HG02588 (cell line): ENCODE measurements around the gene GTF3C5.
"Not testable (repeated sequence)": the region's sequence is repeated elsewhere in the genome, so short reads cannot be mapped to it uniquely, and the experiment has no call there.

Source experiments
- ATAC-seq: cut with Tn5 transposase; IDR thresholded peaks from one replicate; pipeline ENCODE4 v1.9.1; 2021; ENCODE audit warnings: mild to moderate bottlenecking, moderate library complexity; ENCODE audit not compliant: unreplicated experiment

The GTF3C5 gene

DNA sequence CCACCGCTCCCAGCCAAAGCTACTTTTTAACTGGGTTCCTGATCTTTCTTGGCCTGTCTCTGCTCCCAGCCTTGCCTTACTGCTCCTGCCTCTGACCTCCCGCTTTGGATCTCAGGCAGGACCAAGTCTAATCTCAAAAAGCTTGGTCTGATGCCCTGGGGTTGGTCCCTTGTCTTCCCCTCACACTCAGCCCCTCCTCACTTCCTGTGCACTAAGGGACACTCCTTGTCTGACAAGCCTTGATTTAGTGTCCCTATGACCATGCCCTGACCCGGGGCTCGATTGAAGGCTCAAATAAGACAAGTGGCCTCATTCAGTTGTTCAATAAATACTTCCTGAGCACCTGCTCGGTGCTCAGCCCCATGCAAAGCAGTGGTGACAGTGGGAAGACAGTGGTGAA is 3.7 kb upstream of the GTF3C5 start:
- ATAC-seq = no peak

DNA sequence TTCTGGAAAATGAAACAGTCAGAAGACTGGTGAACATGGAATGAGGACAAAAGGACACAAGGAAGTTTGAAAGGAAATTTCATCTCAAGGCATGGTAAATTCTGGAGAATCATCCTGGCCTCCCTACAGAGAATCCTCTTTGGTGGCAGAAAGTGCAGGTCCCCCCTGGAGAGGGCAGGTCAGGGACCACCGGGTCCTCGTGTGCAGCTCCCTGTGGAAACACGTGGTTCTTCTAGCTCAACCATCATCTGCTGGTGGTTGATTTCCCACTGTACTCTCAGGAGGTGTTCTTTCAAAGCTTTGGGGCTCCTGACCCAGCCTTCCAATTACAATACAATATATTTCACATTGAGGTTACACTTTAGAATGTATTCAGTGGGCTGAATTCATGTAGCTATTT is 2.6 kb upstream of the GTF3C5 start:
- no peak for ATAC-seq

DNA sequence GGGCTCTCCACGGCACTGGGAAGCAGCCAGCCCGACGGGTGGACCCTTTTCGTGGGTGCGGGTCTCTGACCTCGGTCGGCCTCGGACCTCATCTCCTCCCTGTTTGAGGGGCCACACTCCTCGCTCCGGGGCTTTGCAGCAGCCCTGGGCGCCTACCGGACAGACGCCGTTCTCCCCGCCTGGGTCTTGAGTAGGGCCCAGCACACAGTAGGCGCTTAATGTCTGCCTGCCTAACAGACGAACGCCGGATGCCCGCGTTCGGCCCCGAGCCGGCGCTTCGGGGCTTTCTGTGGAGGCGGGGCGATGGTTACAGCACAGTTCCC is 842 bp upstream of the GTF3C5 start:
- ATAC-seq = peak; percentile 12

DNA sequence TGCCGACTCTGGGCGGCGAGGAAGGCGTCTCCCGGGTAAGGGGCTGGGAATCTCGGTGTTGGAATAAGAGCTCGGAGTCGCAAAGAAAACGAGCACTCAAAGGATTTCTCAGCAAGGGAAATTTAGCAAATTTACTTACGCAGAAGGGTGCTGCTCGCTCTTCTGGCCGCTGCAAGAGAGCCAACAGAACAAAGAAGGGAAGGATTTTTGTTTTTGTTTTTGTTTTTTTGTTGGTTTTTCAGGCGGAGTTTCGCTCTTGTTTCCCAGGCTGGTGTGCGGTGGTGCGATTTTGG is 279 bp downstream of the GTF3C5 start:
- no peak for ATAC-seq

DNA sequence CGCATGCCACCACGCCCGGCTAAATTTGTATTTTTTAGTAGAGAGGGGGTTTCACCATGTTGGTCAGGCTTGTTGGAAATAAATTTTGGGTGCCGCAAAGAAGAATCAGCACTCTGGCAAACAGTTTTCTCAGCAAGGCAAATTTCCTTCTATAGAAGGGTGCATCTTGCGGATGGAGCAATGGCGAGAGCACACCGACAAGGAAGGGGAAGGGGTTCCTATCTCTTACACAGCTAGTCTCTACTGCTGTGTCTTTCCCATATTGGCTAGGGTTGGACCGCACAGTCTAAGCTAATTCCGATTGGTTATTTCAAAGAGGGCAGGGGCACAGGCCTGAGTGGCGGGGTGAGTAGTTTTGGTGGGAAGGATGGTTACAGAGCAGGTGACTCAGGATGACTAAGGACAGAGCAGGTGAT is 707 bp downstream of the GTF3C5 start:
- ATAC-seq = no peak

DNA sequence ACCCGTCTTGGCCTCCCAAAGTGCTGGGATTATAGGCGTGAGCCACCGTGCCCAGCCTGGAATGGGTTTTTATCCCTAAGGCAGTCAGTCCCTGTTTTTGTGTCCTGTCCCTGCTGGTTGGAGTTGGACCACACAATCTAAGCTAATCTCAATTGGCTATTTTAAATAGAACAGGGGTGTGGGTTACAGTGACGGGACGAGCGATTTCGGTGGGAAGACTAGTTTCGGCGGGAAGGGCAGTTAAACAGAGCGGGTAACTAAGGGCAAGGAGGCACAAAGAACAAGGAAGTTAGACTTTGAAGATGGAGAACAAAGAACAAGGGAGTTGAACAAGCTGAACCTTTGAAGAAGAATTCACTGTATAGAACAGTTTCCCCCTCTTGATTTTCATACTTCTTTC is 1.4 kb downstream of the GTF3C5 start:
- ATAC-seq = no peak

DNA sequence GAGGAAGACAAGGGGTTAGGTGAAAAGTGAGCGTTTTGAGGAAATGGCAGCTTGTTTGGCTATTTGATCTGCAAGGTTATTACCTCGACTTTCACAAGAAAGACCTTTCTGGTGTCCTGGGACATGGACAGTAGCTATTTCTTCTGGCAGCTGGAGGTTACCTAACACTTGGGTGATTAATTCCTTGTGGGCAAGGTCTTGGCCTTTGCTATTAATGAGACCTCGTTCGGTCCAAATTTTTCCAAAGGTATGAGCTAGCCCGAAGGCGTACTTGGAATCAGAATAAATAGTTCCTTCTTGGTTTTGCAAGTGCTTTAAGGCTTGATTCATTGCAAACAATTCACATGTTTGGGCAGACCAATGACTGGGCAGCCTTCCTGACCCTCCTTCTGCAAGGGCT is 4.9 kb downstream of the GTF3C5 start:
- no peak for ATAC-seq

DNA sequence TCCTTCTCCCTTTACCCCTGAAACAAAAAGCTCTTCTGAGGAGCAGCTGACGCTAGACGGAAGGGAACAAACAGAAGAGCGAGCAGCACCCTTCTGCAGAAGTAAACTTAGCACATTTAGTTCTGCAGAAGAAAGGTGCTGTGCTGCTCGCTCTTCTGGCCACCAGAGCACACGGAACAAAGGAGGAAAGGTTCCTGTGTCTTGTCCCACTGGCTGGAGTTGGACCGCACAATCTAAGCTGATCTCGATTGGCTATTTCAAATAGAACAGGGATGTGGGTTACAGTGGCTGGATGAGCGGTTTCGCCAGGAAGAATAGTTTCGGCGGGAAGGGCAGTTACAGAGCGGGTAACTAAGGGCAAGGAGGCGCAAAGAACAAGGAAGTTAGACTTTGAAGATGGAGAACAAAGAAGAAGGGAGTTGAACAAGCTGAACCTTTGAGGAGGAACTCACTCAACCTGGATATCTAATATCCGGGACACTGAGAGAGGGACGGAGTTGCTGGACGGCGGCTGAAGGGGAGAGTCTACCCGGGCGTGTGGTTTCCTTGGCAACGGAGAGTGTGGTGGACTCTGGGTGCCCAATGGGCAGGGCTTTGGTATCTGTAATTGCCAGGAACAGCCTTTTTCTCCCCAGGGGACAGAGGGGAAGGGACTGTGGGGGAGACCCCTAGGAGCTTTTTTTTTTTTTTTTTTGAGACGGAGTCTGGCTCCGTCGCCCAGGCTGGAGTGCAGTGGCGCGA is 7.1 kb downstream of the GTF3C5 start:
- no peak for ATAC-seq

DNA sequence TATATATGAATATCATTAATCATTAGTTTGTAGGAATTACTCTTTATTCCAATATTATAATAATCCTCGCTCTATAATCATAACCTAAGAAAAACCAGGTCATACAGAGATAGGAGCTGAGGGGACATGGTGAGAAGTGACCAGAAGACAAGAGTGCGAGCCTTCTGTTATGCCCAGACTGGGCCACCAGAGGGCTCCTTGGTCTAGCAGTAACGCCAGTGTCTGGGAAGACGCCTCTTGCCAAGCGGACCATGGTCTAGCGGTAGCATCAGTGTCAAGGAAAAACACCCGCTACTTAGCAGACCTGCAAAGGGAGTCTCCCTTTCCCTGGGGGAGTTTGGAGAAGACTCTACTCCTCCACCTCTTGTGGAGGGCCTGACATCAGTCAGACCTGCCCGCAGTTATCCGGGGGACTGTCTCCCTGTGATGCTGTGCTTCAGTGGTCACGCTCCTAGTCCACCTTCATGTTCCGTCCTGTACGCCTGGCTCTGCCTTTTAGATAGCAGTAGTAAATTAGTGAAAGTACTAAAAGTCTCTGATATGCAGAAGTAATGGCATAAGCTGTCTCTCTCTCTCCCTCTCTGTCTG is 10.2 kb downstream of the GTF3C5 start:
- ATAC-seq = not testable (repeated sequence)

DNA sequence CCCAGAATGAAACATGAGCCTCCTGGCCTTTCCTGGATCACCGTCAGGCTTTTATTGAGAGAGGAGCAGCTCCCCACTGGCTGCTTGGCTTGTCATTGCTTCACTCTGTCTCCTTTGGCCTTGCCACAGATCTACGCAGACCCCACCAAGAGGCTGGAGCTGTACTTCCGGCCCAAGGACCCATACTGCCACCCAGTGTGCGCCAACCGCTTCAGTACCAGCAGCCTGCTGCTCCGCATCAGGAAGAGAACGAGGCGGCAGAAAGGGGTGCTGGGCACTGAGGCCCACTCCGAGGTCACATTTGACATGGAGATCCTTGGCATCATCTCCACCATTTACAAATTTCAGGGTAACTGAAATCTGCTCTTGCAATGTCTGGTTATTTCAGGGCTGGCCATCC is 11.2 kb downstream of the GTF3C5 start:
- no peak for ATAC-seq

DNA sequence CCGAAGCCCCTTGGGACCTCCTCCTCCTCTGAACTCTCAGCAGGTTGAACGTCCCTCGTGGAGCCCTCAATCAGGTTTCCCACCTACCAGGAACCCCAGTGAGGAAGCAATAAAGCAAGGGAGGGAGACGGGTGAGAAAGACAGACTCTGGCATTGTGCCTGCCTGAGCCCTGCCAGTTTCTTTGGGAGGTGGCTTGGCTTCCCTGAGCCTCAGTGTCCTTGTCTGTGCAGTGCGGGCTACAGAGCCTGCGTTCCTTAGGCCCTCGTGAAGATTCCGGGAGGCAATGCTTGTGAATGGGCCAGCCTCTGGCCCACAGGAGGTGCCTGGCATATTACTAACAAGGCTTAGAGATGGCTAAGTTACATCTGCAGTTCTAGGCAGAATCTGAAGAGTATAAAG is 11.9 kb downstream of the GTF3C5 start:
- no peak for ATAC-seq

DNA sequence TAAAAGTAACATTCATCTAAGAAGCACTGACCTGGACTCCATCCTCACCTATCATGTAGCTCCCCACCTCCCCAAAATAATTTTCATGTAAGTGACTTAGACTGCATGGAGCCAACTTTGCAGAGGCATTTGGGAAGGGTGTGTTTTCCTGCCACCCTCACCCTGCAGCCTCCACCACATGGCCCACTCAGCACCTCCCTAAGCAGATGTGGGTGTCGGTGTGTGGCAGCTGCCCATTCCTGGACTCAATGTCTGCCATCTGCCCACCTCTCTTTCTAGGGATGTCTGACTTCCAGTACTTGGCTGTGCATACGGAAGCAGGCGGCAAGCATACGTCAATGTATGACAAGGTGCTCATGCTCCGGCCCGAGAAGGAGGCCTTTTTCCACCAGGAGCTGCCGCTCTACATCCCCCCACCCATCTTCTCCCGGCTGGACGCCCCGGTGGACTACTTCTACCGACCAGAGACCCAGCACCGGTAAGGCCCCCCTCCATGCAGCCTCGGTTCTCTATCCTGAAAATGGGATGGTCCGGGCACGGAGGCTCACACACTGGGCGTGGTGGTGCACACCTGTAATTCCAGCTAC is 12.7 kb downstream of the GTF3C5 start:
- no peak for ATAC-seq

DNA sequence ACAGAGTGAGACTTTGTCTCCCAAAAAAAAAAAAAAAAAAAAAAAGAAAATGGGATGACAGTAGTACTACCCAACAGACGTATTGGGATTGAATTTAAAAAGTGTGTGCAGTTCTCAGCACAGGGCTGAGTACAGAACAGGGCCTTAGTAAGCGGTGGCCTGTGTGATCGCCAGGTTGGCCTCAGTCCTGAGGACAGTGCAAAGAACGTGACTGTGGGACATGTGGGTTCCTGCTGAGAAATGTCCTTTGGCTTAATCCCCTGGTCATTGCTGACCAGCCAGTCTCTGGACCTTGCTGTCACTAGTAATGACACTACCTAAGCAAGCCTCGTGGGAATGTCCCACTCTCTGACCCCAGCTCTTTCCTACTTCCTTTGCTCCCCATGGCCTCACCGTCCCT is 13.3 kb downstream of the GTF3C5 start:
- no peak for ATAC-seq

DNA sequence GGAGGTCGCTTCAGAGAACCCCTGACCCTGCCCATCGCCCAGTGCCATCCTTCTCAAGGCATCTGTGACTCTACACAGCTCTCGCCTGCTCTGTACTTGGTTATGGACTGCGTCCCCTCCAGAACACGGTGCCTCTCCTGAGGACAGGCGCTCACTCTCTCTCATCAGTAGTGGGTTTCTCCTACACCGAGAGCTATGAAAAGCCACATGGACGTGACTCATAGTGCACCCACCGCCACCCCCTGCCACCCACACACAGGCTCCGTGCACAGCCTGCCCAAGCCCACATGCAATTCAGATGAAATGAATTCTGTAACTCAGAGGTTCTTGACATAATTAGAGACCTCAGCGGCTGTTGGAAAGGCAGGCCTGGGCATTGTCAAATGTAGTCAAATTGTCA is 13.9 kb downstream of the GTF3C5 start:
- no peak for ATAC-seq

DNA sequence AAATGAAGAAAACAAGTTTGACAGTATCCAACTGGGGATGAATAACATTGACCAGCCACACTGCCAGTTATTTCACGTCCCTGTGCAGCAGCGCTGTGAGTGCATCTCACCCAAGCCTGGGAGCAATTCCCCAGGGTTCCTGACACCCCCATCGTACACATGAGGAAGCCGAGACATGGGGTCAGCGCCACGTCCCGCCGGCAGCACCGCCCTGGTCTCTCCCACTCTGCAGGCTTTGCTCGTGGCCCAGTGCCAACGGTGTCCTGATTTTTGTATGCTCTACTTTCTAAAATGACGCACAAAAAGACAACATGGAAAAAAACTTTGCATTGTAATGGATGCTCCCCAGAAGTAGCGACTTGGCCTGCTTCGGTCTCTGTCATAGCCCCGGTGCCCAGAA is 14.3 kb downstream of the GTF3C5 start:
- no peak for ATAC-seq

DNA sequence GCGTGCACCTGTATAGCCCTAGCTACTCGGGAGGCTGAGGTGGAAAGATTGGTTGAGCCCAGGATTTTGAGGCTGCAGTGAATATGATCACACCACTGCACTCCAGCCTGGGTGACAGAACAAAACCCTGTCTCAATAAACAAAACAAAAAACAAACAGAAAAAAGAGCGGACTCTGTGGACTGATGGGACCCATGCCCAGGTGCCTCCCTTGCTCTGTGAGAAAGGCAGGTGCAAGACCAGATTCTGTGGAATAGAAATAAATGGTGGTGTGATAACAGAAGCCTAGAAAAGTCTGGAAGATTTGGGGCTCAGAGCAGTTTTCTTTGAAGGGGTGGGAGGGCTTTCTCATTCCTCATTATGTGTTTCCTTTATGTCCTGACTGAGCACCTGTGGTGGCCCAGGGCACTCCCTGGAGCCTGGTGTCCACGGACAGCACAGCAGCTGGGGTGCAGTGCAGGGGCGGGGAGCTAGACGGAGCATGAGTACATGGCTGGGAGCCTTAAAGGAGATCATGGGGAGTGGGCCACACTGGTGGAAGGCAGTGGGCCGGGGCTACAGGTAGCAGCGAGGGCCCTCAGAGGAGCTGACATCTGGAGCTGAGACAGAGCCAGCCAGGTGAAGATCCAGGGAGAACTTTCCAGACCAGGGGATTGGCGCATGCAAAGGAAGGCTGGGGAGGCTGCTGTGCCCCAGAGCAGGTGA is 15.6 kb downstream of the GTF3C5 start:
- no peak for ATAC-seq

DNA sequence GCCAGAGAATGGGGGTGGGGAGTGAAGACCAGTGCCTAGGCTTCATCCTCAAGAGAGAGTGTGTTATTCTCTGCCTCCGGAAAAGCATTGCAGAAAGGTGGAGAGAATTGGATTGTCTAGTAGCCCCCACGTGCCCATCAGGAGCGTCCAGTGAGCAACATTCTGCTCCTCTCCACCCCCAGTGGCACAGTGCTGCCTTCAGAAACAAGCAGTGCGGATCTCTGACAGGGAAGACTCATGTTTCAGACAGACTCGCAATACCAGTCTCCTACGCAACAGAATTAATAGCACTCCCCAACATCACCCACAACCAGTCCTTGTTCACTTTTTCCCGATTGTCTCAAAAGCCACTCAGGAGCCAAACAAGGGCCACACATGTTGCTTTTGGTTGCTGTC is 16.1 kb downstream of the GTF3C5 start:
- no peak for ATAC-seq

DNA sequence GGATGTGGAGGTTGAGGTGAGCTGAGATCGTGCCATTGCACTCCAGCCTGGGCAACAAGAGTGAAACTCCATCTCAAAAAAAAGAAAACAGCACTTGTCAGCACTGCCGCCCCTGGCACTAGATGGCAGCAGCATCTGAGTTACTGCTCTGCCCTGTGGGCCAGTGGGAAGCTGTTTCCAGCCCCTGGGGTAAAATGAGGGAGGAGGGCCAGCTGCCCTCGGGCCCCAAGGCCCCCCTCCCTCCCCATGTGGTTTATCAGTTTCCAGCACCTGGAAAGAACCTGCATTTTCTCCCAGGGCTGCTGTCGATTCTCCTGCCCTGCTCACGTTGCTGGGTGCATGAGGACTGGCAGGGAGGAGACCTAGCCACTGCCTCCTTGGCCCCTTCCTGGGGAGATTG is 17.8 kb downstream of the GTF3C5 start:
- no peak for ATAC-seq

DNA sequence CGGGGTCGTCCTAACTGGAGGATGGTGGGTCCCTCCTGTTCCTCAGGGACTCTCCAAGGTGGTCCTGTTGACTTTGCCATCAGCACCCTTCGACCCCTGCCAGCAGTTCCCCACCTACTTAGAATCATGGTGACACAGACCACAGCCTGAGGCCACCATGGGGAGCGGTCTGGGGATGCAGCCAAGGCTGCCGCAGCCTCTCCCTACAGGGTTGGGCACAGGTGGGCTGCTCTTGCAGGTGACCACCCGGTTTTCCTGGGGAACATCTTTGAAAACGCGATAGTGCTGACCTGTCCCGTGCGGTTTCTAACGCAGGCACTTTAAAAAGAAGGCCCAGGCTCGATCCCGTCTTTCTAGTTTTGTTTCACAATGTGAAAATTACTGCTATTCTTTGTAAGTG is 18.2 kb downstream of the GTF3C5 start:
- no peak for ATAC-seq

DNA sequence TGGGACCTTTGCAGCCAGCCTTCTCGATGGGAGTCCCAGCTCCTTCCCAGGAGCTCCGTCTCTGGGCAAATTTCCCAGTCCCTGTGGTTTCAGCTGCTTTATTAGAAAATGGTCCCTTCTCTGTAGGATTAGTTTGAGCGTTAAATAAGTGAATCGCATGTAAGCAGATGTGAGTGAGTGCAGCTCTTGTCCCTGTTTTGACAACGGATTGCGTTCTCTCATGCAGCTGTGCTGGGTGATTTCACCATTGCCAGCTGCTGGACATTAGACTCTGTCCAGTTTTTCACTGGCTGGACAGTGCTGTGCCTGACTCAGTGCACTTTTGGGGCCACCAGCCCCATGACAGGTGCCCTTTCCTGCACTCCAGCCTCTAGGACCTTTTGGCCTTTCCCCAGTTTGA is 19.3 kb downstream of the GTF3C5 start:
- ATAC-seq = no peak

DNA sequence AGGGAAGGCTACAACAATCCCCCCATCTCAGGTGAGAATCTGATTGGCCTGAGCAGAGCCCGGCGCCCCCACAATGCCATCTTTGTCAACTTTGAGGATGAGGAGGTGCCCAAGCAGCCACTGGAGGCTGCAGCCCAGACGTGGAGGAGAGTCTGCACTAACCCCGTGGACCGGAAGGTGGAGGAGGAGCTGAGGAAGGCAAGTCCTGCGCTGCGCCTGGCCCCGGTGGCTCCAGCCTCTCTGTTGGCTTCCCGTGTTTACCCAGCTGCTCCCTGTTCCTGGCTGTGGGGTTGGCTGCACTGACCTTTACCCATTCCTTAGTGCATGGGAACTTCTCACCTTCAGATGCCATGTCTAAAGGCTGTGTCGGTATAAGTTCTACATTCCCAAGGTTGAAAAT is 20.0 kb downstream of the GTF3C5 start:
- ATAC-seq = no peak

DNA sequence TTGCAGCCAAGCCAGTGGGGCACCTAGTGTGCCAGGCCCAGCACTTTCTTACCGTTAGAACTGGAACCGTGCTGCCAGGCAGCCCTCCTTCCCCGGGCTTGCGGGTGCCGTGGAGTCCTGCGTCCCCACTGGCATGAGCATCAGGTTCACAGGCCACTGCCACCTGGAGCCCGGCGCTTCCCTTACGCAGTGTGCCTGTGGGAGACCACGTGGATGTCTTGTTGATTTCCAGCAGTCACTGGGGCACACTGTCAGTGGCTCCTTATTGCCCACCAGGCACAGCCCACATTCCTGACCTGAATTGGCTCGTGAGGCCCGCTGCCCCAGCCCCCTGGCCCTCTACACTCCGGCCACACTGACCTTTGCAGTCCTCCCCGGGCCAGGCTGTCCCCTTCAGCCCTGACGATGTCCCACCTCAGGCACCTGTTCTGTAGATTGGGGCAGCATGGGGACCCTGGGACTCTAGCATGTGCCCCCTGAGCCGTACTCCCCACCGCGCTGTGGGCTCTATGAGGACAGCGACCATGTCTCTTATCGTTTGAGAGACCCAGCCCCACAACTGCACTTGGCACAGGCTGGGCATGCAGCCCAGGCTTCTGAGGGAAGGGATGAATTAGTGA is 20.6 kb downstream of the GTF3C5 start:
- no peak for ATAC-seq
